OCI-LY7 (cell line): Measurements from ENCODE around the gene CSNK1D. TPM values are rescaled to one million over a fixed set of nuclear protein-coding genes. Genes with fewer than 3 reads are reported as not detected.

ENCODE experiments used
- BruUV-seq: library from RNA; stranded (reverse); fragments of 400-500 nt; replicated peaks from 2 replicates; lab custom pipeline; 2021; lab: Mats Ljungman, UMichigan
- CTCF ChIA-PET: fragments of 300-600 bp; sonication (Branson Sonifier 250); formaldehyde crosslinking; loops from one replicate; lab custom pipeline; 2022; ENCODE audit warnings: antibody characterized with exemption; ENCODE audit not compliant: unreplicated experiment; lab: Charles Lee
- POLR2A ChIA-PET: fragments of 300-600 bp; sonication (Branson Sonifier 250); formaldehyde crosslinking; loops from one replicate; lab custom pipeline; 2022; ENCODE audit warnings: antibody characterized with exemption; lab: Charles Lee
- DNase-seq: peaks from one replicate; pipeline ENCODE4 v3.0.0-alpha.2; 2015; ENCODE audit warnings: low spot score
- H2AFZ ChIP-seq: fragments of 200-600 bp; sonication (generic), shearing (Covaris generic); 2 replicates; pipeline ENCODE4 v1.6.1; 2014; ENCODE audit warnings: mild to moderate bottlenecking, antibody characterized with exemption, low read length, moderate library complexity
- H3K27ac ChIP-seq: fragments of 200-600 bp; sonication (generic); 2 replicates; pipeline ENCODE4 v1.5.1; 2014; ENCODE audit warnings: mixed run types, low read depth, mild to moderate bottlenecking, moderate library complexity, low read length, inconsistent platforms; ENCODE audit not compliant: poor library complexity, severe bottlenecking
- H3K36me3 ChIP-seq: fragments of 200-600 bp; sonication (generic); 2 replicates; pipeline ENCODE4 v1.6.1; 2014; ENCODE audit warnings: mild to moderate bottlenecking, antibody characterized with exemption, low read length, moderate library complexity, mixed read lengths; ENCODE audit not compliant: insufficient read depth
- H3K4me1 ChIP-seq: fragments of 200-600 bp; sonication (generic); 2 replicates; pipeline ENCODE4 v1.5.1; 2014; ENCODE audit warnings: mild to moderate bottlenecking, low read length; ENCODE audit not compliant: insufficient read depth, poor library complexity, severe bottlenecking
- H3K4me2 ChIP-seq: fragments of 200-600 bp; sonication (generic); 2 replicates; pipeline ENCODE4 v1.6.1; 2014; ENCODE audit warnings: mild to moderate bottlenecking, low read length
- H3K4me3 ChIP-seq: fragments of 200-600 bp; sonication (generic); 2 replicates; pipeline ENCODE4 v1.5.1; 2014; ENCODE audit warnings: mild to moderate bottlenecking, low read depth, low read length; ENCODE audit not compliant: poor library complexity, severe bottlenecking
- H3K79me2 ChIP-seq: fragments of 200-600 bp; sonication (generic); 2 replicates; pipeline ENCODE4 v1.6.1; 2016; ENCODE audit warnings: low read depth, mild to moderate bottlenecking, low read length, moderate library complexity, mixed read lengths; ENCODE audit not compliant: insufficient read depth
- H3K9me2 ChIP-seq: fragments of 200-600 bp; sonication (generic); 2 replicates; pipeline ENCODE4 v1.6.1; 2016; ENCODE audit warnings: mild to moderate bottlenecking, low read length, mixed read lengths; ENCODE audit not compliant: insufficient read depth
- H3K9me3 ChIP-seq: fragments of 200-600 bp; sonication (generic); 2 replicates; pipeline ENCODE4 v1.6.1; 2014; ENCODE audit warnings: mild to moderate bottlenecking, mixed run types, low read length, mixed read lengths
- H4K20me1 ChIP-seq: fragments of 200-600 bp; sonication (generic); 2 replicates; pipeline ENCODE4 v1.6.1; 2014; ENCODE audit warnings: mild to moderate bottlenecking, antibody characterized with exemption, low read length, moderate library complexity, mixed read lengths; ENCODE audit not compliant: insufficient read depth
- EZH2phosphoT487 ChIP-seq: fragments of 200-600 bp; sonication (generic); IDR thresholded peaks from 2 replicates; pipeline ENCODE4 v1.6.1; 2018; ENCODE audit warnings: low read depth, borderline replicate concordance, mild to moderate bottlenecking, mixed run types, antibody characterized with exemption, low read length, moderate library complexity, mixed read lengths
- intact Hi-C: fragments of 100-400 bp; cut with micrococcal nuclease; formaldehyde crosslinking; loops from one replicate; pipeline ENCODE4 v1.10.0; 2022; ENCODE audit not compliant: unreplicated experiment
- total RNA-seq, 2 experiments: library from RNA; depleted of rRNA in 1 of 2; stranded (reverse); fragments of >200 nt in 1 of 2; shearing (Covaris generic) in 1 of 2; gene quantifications; 2 replicates each; pipeline ENCODE4 v1.2.3, GENCODE V29; 2014 to 2022
- TF ChIP-seq, protein P1 (sequence below): fragments of 200-600 bp; sonication (generic); conservative IDR thresholded peaks from 2 replicates; pipeline ENCODE4 v1.5.1; 2014; ENCODE audit warnings: mild to moderate bottlenecking, antibody characterized with exemption, low read length, moderate library complexity, mixed read lengths

Gene CSNK1D
- total RNA-seq, 2 experiments from 2014 or later, result 53.0 to 181 TPM

DNA sequence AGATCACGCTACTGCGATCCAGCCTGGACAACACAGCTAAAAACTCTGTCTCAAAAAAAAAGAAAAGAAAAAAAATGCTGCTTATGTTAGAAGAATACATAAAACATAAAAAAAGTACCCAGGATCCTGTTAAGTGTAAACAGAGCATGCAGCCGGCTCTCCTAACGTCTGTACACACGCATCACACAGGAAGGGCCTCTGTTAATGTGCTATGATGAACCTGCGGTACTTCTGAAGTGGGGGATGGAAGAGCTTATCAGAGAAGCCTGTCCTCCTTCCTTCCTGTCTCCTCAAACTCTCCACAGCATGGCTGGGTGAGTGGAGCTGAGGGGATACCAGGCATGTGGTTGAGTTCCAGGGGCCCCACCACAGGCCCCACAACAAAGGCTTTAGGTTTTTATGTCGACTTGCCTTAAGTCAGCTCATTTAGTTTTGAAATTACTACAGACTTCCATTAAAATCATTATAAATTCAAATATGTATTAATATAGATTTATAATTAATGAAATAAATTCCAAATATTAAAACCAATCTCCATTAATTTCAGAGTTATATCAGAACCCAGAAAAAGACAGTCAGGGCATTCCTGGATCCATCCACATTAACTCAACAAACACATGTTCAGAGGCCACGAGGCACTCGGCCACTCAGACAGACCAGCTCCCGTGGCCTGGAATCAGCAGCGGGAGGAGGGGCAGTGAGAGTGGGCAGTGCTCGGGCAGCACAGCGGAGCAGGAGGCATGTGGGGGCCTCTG lies 72.6 kb downstream of the CSNK1D start:
- H3K79me2 ChIP-seq, result no peaks in the 10 kb centered on the region
- TF ChIP-seq, protein P1, sequence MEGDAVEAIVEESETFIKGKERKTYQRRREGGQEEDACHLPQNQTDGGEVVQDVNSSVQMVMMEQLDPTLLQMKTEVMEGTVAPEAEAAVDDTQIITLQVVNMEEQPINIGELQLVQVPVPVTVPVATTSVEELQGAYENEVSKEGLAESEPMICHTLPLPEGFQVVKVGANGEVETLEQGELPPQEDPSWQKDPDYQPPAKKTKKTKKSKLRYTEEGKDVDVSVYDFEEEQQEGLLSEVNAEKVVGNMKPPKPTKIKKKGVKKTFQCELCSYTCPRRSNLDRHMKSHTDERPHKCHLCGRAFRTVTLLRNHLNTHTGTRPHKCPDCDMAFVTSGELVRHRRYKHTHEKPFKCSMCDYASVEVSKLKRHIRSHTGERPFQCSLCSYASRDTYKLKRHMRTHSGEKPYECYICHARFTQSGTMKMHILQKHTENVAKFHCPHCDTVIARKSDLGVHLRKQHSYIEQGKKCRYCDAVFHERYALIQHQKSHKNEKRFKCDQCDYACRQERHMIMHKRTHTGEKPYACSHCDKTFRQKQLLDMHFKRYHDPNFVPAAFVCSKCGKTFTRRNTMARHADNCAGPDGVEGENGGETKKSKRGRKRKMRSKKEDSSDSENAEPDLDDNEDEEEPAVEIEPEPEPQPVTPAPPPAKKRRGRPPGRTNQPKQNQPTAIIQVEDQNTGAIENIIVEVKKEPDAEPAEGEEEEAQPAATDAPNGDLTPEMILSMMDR, result no peak
- no peak for TF ChIP-seq EZH2phosphoT487
- no peak overlapping the region for H2AFZ ChIP-seq
- intact Hi-C loops, result no loop called here
- ChIA-PET POLR2A (interaction anchor here (0.6 kb wide), 2 partner anchors 101 to 251 kb away, joined by 3 read pairs; no protein-coding TSS in a partner anchor), CTCF (no interaction called here)
- H3K9me3 ChIP-seq, result no peaks in the 10 kb centered on the region
- peaks cover 5% of the 10 kb centered on the region for H3K4me1 ChIP-seq
- peaks cover 10% of the 10 kb centered on the region; the same call in 1 of the 2 replicates for H3K36me3 ChIP-seq
- H4K20me1 ChIP-seq, result no peaks in the 10 kb centered on the region
- H3K27ac ChIP-seq, result no peak overlapping the region
- no peak for DNase-seq
- no TSS peak for BruUV-seq
- no peak overlapping the region for H3K4me3 ChIP-seq
- no peaks in the 10 kb centered on the region for H3K9me2 ChIP-seq
- no peak overlapping the region for H3K4me2 ChIP-seq

GRCh38 chr17:82200135-82200534 lies 73.4 kb downstream of the CSNK1D start:
- TF ChIP-seq, protein P1, result no peak
- TF ChIP-seq EZH2phosphoT487, result no peak
- Histone ChIP-seq H2AFZ (no peak overlapping the region), H4K20me1 (no peaks in the 10 kb centered on the region), H3K4me2 (no peak overlapping the region), H3K9me3 (no peaks in the 10 kb centered on the region), H3K9me2 (no peaks in the 10 kb centered on the region), H3K36me3 (peaks cover 12% of the 10 kb centered on the region; the same call in 1 of the 2 replicates), H3K4me1 (no peaks in the 10 kb centered on the region), H3K27ac (no peak overlapping the region), H3K79me2 (no peaks in the 10 kb centered on the region), H3K4me3 (no peak overlapping the region)
- BruUV-seq, result no TSS peak
- POLR2A ChIA-PET, result interaction anchor here (0.6 kb wide), 2 partner anchors 102 to 250 kb away, joined by 3 read pairs; no protein-coding TSS in a partner anchor
- CTCF ChIA-PET, result no interaction called here
- DNase-seq, result no peak
- intact Hi-C loops, result no loop called here

GRCh38 chr17:82199496-82199895 lies 74.0 kb downstream of the CSNK1D start:
- BruUV-seq, result no TSS peak
- H3K4me1 ChIP-seq, result no peaks in the 10 kb centered on the region
- no peak overlapping the region for H3K27ac ChIP-seq
- TF ChIP-seq, protein P1, result no peak
- TF ChIP-seq EZH2phosphoT487, result no peak
- no peak overlapping the region for H3K4me3 ChIP-seq
- no peaks in the 10 kb centered on the region for H4K20me1 ChIP-seq
- no peaks in the 10 kb centered on the region for H3K9me2 ChIP-seq
- no peaks in the 10 kb centered on the region for H3K79me2 ChIP-seq
- intact Hi-C loops, result no loop called here
- DNase-seq, result no peak
- ChIA-PET POLR2A (no interaction called here), CTCF (no interaction called here)
- peaks cover 19% of the 10 kb centered on the region; the same call in 1 of the 2 replicates for H3K36me3 ChIP-seq
- no peak overlapping the region for H3K4me2 ChIP-seq
- H3K9me3 ChIP-seq, result no peaks in the 10 kb centered on the region
- no peak overlapping the region for H2AFZ ChIP-seq
